PC-9 (cell line): ENCODE measurements around the gene ANKS6.

ENCODE experiments used
- EZH2 ChIP-seq: fragments of 200-600 bp; sonication (generic); IDR thresholded peaks from 2 replicates; pipeline ENCODE4 v1.8.0; 2017; ENCODE audit warnings: antibody characterized with exemption, low read depth
- TF ChIP-seq, protein P1 (sequence below): fragments of 200-600 bp; sonication (generic); conservative IDR thresholded peaks from 2 replicates; pipeline ENCODE4 v1.6.1; 2017; ENCODE audit warnings: mixed run types, antibody characterized with exemption, mild to moderate bottlenecking, moderate library complexity

DNA sequence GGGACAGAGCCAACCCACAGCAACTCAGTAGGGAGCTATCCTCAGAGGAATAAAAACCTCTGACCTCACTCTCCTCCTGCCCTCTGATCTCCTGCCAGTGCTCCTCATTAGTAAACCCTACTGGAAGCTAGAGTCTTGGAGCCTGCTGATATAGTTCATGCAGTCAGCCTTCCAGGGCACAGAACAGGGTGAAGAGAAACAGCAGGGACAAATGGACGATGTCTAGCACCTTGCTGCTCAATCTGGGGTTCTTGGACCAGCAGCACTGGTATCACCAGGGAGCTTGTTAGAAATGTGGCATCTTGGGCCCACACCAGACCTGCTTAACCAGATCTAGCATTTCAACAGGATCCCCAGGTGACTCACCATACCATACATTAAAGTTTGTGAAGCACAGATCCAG is 5.6 kb upstream of the ANKS6 start:
- TF ChIP-seq, protein P1, sequence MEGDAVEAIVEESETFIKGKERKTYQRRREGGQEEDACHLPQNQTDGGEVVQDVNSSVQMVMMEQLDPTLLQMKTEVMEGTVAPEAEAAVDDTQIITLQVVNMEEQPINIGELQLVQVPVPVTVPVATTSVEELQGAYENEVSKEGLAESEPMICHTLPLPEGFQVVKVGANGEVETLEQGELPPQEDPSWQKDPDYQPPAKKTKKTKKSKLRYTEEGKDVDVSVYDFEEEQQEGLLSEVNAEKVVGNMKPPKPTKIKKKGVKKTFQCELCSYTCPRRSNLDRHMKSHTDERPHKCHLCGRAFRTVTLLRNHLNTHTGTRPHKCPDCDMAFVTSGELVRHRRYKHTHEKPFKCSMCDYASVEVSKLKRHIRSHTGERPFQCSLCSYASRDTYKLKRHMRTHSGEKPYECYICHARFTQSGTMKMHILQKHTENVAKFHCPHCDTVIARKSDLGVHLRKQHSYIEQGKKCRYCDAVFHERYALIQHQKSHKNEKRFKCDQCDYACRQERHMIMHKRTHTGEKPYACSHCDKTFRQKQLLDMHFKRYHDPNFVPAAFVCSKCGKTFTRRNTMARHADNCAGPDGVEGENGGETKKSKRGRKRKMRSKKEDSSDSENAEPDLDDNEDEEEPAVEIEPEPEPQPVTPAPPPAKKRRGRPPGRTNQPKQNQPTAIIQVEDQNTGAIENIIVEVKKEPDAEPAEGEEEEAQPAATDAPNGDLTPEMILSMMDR, result no peak
- TF ChIP-seq EZH2, result no peak
